Hepatic stellate cell (primary cell): ENCODE data around the gene WDR83.

ENCODE experiments used
- DNase-seq: peaks from one replicate; pipeline ENCODE4 v3.0.0; 2011; ENCODE audit warnings: low spot score

WDR83 gene

DNA sequence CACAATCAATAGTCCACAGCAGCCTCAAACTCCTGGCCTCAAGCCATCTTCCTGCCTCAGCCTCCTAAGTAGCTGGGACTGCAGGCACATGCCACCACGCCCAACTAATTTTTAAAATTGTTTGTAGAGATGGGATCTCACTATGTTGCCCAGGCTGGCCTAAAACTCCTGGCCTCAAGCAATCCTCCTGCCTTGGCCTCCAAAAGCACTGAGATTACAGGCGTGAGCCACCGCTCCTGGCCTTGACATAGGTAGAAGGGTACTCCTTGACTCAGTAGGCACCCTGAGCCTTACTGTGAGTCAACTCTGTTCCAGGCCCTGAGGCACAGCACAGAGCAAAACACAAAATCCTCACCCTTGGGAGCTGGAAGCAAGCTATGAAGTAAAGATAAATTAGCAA, 49.3 kb downstream of the WDR83 start:
- no peak for DNase-seq

DNA sequence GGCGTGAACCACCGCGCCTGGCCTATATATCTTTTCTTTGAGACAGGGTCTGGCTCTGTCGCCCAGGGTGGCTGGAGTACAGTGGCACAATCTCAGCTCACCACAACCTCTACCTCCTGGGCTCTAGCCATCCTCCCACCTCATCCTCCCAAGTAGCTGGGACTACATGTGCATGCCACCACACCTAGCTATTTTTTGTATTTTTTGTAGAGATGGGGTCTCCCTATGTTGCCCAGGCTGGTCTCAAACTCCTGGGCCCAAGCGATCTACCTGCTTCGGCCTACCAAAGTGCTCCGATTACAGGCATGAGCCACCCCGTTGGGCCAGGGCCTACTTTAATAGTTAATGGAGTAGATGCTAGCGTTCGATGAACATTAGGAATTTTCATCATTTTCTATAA, 53.7 kb downstream of the WDR83 start:
- DNase-seq, result no peak

DNA sequence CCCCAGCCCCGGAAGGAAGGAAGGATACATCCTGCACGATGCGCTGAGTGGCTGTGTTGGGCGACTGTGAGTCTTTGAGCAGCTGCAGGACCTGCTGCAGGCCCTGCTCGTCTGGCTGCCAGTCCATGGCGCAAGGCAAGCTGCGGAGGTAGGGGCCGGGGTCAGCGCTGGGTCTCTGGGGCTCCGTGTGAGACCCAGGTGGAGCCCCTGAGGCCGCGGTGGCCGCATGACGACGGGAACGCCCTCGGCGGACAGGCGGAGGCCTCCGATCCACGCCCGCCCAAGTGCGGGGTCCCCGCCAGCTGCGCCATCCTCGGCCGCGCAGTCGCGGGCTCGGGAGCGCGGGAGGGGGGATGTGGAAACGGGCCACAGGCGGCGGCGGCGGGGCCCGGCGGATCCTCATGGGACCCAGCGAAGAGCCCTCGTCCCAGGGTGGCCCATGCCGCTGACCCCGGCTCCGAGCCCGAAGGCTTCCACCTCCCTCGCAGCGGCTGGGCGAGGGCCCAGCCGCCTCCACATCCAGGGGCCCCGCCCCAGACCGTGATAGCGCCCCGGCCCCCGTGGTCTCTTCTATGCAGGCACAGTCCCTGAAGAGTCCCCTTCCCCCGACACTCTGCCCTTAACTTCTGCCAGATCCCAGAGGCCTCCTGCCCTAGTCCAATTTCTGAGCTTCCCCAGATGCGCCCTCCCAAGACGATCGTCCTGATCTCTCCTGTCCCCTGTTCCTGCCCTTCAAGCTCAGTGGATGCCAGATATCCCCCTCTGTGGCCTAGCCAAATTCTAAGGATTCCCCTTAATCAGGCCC, 54.4 kb downstream of the WDR83 start:
- peak; percentile 50 for DNase-seq

DNA sequence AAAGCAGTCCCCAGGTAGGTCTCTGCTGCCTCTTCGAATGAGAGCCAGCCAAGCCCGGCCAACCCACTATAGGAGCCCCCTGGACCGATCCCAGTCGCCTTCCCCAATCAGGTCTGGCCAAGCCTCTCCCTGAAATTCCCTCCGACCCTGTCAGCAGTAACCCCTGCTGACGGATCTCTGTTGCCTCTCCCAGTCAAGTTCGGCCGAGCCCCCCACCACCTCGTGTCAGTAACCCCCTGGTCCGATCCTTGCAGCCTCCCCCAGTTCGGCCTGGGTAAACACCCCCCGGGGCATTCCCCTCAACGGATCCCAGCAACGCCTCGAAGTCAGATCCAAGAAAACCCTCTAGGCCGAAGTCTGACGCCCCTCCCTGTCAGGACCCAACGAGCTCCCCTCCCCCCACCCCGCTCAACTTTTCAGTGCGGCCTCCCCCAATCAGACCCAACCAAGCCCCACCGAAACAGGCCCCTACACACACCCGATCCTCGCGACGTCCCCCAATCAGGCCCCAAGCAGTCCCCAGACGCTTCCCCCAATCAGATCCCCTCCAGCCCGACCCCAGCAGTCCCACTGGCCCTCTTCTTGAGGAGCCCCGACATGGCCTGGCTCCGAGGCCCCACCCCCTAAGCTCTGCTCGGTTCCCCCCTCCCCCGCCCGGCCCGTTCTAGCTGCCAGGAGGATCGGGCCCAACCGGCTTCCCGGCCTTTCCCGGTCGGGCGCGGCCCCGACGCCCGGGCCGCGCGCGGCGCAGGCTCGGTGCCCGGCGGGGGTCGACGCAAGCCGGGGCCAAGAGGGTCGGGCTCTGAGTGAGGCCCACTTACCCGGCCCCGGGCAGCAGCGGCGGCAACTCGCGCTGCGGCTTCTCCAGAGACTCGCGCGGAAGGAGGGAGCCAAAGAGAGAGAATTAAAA, 55.3 kb downstream of the WDR83 start:
- peak; percentile 89 for DNase-seq

DNA sequence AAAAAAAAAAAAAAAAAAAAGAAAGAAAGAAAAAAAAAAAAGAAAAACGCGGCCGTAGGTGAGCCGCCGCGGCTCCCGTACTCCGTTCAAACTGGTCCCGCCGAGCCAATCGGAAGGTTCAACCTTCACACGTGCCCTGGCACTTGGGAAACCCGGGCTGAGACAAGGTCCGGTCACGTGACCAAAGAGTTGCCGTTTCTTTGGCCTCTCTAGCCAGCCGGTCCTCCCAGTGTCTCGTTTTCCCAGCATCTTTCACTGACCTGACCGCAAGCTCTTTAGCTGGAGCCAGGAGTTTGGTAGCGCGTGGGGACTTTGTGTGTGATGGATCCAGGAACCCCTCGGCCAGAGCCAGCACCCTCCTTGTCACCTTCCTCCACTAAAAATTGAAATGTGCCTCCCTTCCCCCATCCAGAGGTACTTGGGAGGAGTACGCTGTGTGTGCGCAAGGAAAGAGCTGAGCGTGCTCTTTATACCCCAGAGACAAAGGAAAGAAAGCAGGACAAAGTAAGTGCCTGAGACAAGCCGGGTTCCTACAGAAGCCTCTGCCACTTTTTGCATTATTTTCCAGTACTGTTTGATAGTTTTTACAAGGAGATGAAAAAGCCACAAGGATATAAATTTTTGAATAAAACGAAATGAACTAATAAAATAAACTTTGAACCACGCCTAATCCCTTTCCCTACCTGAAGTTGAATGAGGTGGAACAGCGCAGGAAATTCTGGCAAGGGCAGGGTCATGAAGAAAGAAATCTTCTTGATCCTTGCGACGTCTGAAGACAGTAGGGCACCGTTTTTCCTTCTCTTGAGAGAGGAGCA, 56.2 kb downstream of the WDR83 start:
- peak; percentile 100 for DNase-seq

DNA sequence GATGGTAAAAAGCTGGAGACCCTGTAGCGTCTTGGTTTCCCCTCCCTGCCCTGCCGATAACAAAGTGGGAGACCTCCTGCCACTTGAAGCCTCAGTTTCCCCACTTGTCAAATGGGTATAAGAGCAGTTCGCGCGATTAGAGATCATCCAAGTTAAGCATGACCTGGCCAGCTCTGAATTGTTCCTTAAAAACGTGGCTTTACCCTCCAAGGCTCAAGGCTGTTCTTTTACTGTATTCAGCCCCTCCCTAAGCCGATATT, 56.7 kb downstream of the WDR83 start:
- DNase-seq, result no peak

DNA sequence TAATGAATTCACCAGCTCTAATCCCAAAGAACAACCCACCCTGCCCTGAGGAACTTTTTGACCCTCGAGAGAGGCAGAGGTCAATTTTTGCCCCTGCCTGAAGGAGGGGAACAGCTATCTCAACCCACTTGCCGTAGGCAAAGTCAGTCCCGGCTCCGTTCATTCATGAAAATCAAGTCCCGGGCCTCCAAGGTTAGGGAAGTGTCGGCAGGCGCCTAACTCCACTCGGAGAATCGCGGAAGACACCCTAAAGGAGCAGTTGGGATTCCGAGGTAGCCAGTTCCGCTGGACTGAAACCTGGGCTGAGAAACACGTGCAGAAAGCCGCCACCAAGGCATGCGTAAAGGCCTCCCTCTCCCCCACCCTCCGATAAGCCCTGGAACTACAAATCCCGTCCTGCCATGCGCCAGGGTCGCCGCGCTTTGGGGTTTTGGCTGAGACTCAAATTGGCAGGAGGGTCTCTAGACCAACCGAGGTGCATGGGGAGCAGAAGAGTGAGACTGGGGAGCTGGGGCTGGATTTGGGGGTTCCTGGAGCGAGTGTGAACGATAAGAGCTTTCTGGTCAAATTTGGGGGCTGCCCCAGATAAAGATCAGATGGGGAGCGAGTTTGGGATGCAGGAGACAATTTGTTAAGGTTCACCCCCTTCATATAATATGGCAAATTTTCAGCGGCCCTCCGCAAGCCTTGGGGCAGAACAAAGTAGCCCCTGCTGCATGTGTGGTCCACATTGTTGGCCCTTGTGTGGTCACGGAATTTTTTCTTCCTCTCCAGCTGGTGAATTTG, 57.2 kb downstream of the WDR83 start, which contains the start of gene TNPO2:
Gene TNPO2, minus strand, starts transcription at position 292 of the 786 bp plus-strand sequence. CDS start 2,955 bp downstream, outside the sequence.
- peak; percentile 70 for DNase-seq
